Amniotic stem cell (primary cell): ENCODE measurements around the gene PSG2.
A peak's percentile ranks its signal among the peaks of the same experiment; 100 is the strongest.
"Not testable (repeated sequence)": the region's sequence is repeated elsewhere in the genome, so short reads cannot be mapped to it uniquely, and the experiment has no call there.

Experiments
- DNase-seq: peaks from one replicate; lab custom pipeline; 2025; lab: John Stamatoyannopoulos, UW

Gene PSG2

DNA sequence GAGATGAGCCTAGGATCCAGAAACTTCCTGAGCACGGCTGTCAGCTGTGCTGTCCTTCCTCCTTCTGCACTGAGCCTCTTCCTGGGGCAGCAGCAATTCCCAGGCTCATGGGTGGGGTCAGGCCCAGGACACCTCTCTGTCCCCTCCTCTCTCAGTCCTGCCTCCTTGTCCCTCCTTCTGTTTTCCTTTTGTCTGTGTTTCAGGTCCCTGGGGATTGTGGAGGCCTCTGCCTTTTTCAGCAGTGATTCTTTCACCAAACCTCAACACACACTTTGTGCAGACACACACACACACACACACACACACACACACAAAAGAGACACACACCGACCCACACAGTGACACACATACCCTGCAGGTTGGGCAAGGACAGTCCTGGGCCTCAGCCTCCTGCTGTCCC, at the start of gene PSG2:
TSS of gene PSG2 (minus strand) at position 101 of the 400 bp plus-strand sequence. CDS start 132 bp downstream, outside the sequence.
- DNase-seq: not testable (repeated sequence)

DNA sequence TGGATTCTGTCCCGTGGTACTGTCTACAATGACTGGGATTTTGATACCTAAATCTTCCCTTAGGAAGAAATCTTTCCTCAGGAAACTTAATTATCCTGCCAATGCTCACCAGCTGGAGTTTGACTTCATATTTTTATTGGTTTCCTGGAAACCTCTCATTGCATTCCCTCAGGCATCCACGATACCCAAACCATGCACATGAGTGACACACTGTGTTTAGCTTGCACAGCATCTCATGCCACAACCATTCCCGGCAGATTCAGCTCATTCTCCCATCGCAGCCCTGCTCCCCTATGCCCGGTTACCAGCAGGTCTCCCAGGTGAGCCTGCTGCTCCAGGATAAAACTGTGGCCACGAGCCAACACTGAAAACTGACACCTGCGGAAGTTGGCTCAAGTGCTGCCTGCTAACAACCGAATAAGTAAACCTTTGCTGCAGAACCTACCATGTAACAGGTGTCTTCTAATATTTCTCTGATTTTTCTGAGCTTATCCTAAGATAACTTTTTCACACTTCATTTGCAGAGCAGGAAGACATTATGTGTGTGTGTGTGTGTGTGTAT, 48.9 kb upstream of the PSG2 start:
- not testable (repeated sequence) for DNase-seq

DNA sequence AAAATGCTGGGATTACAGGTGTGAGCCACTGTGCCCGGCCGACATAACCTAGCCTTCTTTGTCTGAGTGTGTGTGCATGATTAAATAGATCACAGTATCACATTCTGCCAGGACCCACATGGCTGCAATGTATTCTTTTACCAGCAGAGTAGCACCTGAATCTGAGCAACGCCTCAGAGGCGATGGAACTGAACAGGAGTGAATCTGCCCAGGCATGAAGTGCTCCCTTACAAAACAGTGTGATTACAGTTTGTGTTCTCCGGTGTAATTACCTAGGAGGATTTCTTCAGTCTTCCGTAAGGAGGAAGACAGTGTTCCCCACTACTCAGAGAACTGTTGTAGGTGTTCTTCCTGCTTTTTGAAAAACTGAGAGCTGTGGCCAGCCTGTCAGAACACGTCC, 46.7 kb upstream of the PSG2 start:
- DNase-seq: not testable (repeated sequence)

DNA sequence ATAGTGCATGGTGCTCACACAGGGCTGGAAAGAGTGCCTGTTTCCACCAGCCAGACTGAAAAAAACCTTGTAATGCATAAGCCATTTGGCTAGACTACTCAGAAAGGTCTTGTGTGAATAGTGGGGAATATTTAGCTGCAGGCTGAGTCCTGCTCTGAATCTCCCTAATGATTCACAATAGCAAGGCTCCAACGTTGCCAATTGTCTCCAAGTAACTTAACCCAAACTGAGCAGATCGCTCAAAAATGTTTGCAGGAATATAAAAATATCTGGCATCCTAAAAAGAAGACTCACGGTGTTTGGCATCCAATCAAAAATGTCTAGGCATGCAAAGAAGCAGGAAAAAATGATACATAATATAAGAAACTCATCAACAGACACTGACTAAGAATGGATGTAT, 44.8 kb upstream of the PSG2 start:
- DNase-seq: peak; percentile 95

DNA sequence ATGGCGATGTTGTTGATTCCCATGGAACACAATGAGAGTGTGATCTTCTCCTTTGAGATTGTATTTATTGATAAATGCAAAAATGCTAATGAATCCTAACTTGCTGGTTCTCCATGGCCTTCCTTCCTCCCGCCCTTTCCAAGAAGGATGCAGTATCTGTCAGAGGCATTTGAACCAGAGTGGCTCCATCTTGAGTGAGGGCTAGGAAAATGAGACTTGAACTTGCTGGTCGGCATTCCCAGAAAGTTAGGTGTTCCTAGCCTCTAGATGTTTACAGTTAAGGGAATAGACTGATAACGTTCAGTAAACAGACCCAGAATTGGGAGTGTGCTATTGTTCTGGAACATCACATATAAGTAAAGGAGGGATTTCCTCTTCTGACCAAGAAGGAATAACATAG, 44.2 kb upstream of the PSG2 start:
- no peak for DNase-seq

DNA sequence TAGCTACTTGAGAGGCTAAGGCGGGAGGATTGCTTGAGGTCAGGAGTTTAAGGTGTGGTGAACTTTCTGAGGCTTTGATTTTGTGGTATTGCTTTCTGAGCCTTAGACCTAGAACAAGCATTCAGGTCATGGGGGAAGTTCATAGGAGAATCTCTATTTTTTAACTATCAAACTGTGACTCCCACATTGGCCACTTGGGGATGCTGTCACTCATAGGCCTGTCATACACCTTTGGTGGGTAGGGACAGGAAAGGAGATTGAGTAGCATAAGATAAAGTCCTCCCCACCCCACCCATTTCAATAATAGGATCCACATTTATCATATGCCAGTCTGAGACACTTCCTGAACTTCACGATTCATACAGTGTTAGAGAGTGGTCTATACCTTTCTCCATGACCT, 41.9 kb upstream of the PSG2 start:
- no peak for DNase-seq

DNA sequence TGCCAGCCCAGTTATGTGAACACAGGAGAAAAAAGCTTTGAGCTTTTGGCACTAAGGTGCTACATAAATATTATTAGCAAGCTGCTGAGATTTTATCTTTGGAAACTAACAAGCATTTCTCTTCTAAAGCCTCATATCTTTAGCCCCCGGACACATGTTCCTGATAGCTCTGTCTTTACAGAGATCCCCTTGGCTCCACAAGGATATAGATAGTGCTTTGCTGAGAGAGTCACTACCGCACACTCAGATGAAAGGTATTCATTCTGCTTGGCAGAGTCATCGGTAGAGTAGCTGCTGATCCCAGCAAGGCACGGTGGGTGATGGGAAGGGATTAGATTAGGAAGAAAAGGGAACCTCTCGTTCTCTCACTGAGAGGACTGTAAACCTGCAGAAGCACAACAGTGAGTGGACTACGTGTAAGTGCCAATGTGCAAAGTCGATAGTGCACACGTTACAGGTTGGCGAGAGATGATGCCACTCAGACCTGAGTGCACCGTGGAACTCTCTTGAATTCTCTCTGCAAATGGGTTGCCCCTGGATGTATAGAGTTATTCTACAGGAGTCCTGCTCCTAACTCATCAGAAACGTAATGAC, 38.0 kb upstream of the PSG2 start:
- peak; percentile 72 for DNase-seq

DNA sequence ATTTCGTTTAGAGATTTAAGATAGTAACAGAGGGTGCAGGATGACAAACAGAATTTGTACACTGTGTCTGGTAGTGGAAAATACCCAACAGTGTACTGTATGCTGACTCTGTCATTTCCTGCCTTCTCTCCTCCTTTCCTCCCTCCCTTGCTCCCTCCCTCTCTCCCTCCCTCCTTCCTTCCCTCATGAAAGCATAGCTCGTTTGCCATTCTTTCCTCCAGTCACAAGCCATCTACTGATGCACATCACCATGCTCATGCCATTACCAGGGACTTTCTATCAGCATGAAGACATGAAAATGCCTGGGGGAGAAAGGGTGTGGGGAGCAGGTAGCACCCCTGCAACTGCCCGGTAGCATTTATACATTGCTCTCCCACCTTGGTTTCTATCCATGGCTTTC, 37.0 kb upstream of the PSG2 start:
- DNase-seq: not testable (repeated sequence)

DNA sequence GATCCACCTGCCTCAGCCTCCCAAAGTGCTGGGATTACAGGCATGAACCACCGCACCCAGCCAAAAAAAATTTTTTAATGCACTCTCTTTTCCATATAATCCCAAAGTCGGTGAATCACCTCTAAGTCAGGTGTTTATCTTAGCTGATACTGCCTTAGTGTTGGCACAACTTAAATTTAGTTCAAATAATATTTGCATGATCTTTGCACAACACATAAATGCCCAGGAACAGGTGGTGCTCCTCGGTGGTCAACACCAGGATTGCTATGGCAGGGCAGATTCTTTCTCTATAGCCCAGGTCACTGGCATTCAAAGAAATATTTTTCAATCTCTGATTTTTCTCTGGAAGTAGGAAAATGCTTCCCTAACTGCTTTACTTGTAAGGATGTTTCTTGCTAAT, 33.9 kb upstream of the PSG2 start:
- not testable (repeated sequence) for DNase-seq

DNA sequence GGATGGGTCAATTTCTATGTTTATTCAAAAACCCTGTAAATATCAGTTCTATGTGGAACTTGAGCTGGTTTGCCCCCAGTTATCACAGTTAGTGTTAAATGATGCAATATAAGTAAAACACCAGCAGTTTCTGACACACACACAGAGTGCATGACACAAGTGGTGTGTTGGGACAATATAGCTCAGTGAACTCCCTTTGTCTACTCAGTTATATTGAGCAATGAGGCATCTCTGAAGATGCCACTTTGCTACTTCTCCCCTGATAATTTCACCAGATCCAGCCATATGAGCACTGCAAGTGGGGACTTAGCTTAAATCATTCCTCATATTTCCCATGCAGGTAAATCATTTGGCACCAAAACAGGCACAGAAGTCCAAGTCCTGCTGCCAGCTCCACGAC, 33.0 kb upstream of the PSG2 start:
- DNase-seq: not testable (repeated sequence)

DNA sequence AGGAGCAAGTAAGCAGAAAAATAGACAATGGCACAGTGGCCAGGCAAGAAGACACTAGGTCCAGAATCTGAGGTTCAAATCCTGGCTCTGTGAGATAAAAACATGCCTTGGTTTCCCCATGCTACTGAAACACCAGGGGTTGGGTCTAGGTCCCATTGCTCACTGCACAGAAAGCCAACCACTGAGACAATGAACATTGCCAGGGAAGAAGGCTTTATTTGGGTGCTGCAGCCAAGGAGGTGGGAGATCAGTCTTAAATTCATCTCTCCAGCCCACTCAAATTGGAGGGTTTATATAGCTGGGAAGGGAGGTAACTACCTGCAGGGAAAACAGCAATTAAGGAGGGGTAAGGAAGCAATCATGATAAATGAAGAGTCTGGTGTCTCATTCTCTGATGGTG, 32.6 kb upstream of the PSG2 start:
- DNase-seq: not testable (repeated sequence)

DNA sequence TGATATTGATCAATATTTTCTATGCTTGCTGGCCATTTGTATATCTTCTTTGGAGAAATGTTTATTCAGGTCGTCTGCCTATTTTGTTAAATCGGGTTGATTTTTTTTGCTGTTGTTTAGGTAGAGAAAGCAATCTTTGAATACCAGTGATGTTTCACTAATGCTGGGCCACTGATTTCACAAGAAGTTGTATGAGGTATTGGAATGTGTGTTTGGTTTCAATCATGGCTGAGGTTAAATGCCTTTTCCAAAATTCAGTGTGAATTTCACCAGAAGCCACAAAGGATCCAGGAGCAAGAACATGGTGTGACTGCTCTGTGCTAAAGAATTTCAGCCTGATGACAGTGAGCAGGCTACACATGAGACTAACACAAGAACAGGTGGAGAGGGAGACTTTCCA, 32.1 kb upstream of the PSG2 start:
- DNase-seq: not testable (repeated sequence)

DNA sequence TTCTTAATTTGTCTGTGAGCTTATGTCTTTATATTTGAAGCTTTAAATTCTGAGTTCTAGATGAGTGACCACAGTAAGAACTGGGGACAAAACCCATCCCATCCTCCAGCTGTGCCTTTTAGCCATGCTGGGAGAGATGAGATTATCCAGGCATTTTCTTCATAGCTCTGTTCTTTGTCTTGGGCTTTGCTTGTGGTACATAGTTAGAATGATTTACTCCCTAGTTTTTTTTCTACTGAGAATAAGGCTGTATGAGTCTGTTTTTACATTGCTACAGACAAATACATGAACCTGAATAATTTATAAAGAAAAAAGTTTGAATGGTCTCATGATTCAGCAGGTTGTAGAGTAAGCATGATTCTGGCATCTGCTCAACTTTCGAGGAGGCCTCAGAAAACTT, 24.9 kb upstream of the PSG2 start:
- DNase-seq: not testable (repeated sequence)

DNA sequence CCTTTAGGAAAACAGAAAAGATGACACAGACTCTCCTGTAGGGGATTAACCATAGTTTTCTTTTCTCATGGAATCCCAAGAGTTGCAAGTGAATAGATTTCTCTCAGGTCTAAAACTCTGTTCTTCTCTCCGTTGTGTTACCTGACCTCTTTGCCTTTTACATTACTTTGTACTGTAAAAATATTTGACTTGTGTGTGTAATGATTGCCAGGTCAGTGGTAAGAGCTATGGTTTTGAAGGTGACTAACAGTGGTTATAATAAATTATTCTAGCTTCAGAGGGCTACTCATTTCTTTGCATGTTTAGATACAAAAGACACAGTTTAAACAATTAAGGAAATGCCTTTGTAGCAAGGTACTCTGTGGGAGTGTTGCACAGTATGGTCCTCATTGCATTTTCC, 23.0 kb upstream of the PSG2 start:
- DNase-seq: no peak

DNA sequence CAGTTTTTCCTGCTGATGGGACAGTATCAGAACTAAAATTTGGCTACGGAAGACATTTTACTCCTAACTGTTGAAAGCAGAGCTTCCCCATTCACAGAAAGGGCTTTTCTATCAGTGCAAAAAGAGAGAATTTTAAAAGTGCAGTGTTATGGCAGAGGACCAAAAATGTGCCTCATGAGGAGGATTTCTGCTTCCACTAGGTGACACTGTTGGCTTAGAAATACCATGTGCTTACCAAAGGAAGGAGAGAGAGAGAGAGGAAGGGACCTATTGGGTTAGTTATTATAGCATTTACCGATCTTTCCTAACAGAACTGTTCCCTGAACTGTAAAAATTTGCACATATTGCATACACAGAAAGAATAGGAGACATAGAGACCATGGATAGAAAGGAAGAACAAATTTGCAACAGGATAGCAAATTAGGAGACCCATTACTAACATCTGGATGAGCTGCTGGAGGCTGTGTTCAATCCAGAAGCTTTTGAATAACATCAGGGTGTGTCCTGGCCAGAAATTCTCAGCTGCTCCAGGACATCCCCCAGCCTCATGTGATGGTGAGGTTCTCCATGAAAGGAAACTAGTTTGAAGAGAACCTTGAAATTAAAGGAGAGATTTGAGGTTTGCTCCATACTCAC, 21.8 kb upstream of the PSG2 start:
- DNase-seq: peak; percentile 41

DNA sequence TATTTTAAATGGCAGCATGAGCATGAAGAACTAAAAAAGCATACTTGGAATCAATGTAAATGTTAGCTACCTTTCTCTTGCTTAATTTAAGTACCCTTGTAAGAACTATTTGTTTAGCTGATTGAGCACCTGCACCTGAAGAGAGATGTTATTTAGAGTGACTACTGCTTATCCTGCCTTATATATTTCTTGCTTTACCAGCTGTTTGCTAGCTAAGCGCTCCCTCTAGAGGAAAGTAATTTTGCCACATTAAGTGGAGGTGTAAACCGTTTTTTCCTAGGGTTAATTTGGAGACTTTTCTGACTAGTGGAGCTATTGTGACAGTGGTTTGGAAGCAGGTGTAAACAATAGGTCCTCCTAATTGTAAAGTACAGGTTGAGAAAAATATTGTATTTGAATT, 19.4 kb upstream of the PSG2 start:
- no peak for DNase-seq

DNA sequence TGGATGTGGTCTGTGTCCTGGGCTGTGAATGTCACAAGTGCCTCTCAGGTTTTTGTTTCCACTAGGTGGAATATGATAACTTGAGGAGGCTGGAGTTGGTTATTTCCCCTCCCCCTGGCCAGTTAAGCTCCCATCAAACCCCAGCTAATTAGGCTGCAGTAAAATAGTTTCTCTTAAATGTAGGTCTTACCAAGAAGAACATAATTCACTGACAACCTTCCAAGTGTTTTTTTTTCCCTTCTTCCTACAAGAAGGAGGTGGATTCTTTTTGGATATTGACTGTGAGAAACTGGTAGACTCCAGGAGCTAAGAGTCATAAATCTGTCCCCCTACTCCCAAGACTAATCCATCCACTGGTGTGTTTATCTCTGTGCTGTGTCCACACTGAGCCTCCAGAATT, 15.9 kb upstream of the PSG2 start:
- not testable (repeated sequence) for DNase-seq

DNA sequence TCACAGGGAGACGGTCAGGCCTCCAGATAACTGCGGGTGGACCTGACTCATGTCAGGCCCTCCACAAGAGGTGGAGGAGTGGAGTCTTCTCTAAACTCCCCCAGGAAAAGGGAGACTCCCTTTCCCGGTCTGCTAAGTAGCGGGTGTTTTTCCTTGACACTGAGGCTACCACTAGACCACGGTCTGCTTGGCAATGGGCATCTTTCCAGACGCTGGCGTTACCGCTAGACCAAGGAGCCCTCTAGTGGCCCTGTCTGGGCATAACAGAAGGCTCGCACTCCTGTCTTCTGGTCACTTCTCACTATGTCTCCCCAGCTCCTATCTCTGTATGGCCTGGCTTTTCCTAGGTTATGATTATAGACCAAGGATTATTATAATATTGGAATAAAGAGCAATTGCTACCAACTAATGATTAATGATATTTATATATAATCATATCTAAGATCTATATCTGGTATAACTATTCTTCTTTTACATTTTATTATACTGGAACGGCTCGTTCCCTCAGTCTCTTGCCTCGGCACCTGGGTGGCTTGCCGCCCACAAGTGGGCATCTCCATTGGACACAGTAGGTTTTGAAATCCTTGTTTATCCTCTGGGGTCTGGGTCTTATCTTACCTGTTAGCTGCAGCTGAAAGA, 5.3 kb upstream of the PSG2 start:
- DNase-seq: not testable (repeated sequence)

DNA sequence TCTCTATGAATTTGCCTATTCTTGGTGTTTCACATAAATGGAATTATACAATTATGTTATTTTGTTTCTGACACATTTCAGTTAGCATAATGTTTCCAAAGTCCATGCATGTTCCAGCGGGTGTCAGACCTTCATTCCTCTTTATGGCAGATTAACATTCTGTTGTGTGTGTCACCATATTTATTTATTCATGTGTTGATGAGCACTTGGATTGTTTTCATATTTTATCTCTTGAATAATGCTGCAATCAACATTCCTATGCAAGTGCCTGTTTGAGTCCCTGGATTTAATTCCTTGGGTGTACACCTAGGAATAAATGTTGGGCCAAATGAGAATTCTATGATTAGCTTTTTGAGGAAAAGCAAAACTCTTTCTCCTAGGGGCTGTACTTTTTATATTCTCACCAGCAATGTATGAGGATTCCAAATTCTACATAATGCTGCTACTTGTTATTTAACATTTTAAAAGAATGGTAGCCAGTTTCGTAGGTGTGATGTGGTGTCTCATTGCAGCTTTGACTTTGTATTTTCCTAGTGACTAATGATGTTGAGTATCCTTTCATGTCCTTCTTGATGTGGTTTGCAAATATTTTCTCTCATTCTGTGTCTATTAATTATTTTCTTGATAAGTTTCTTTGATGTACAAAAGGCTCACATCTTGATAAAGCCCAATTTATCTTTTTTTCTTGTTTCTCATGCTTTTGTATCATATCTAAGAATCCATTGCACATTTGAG, 3.5 kb upstream of the PSG2 start:
- not testable (repeated sequence) for DNase-seq

DNA sequence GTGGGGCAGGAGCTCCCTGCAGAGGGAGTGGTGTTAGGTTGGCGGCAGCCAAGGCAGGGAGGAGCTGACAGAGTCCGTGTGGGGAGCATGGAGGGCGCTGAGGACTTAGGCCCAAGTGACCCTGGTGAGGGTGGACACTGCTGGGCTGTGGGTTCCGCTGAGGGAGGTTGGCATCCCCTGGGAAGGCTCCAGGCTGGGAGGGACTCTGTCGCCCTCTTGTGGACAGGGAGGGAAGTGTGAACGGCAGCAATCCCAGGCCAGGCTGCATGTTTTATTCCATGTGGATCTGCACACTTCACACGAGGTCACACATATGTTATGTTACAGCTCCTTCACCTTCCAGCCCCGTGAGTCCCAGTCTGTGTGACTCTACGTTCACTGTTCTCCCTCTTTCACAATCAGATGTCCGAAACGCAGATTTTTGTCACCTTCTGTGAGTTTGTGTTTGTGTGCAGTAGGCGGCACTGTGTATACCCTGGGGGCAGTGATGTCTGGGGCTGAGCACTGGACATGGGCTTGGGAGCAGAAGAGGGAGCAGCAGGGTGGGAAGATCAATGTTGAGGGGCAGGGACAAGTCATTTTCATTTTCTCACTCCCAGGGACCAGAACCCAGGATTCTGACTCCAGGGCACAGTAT, 1.8 kb upstream of the PSG2 start:
- DNase-seq: not testable (repeated sequence)

DNA sequence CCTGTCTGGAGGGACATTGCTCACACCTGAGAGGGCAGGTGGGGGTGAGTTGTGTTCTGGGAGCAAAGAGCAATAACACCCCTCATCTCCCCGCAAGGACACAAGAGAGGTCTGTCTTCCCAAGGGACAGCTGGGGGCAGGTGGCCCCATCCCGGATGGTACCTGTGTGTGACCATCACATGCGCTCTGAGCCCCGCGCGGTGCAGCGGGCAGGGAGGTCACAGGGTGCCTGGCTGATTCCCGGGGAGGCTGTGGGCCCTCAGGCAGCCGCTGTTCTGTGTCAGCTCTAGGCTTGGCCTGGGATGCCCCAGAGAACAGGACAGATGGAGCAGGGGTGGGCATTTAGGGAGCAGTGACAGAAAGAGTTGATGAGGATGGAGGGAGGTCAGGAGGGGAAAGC, 1.2 kb upstream of the PSG2 start:
- DNase-seq: not testable (repeated sequence)

DNA sequence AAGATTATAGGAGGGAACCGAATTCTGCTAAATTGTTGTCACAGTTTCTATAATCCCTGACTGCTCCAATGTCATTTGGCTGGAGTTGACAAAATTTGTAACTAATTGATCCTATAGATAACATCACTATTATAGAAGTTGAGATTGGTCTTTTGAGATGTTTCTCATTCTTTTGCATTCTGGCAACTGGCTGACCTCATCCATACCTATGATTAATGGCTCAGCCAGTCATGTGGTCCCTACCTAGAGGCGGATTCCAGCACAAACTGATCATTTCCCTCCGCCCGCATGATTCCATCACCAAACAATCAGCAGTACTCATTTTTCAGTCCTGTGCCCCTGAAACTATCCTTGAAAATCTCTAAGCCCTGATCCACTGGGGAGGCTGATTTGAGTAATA, 4.2 kb downstream of the PSG2 start:
- DNase-seq: peak; percentile 17
